GM20000 (cell line): ENCODE data around the gene UGT1A9.
"Not testable (repeated sequence)": the region's sequence is repeated elsewhere in the genome, so short reads cannot be mapped to it uniquely, and the experiment has no call there.

Source experiments
- DNase-seq: peaks from one replicate; pipeline ENCODE4 v3.0.0; 2012; ENCODE audit warnings: low spot score
- TF ChIP-seq, protein P1 (sequence below): IDR thresholded peaks from 2 replicates; pipeline ENCODE4 v1.5.1; 2012; ENCODE audit warnings: mild to moderate bottlenecking, control low read depth; ENCODE audit errors: extremely low read depth, missing control alignments

The UGT1A9 gene

DNA sequence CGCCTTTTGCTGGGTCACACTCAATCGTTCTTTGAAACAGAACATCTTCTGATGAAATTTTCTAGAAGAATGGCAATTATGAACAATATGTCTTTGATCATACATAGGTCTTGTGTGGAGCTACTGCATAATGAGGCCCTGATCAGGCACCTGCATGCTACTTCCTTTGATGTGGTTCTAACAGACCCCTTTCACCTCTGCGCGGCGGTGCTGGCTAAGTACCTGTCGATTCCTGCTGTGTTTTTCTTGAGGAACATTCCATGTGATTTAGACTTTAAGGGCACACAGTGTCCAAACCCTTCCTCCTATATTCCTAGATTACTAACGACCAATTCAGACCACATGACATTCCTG lies 41.5 kb downstream of the UGT1A9 start:
- TF ChIP-seq, protein P1, sequence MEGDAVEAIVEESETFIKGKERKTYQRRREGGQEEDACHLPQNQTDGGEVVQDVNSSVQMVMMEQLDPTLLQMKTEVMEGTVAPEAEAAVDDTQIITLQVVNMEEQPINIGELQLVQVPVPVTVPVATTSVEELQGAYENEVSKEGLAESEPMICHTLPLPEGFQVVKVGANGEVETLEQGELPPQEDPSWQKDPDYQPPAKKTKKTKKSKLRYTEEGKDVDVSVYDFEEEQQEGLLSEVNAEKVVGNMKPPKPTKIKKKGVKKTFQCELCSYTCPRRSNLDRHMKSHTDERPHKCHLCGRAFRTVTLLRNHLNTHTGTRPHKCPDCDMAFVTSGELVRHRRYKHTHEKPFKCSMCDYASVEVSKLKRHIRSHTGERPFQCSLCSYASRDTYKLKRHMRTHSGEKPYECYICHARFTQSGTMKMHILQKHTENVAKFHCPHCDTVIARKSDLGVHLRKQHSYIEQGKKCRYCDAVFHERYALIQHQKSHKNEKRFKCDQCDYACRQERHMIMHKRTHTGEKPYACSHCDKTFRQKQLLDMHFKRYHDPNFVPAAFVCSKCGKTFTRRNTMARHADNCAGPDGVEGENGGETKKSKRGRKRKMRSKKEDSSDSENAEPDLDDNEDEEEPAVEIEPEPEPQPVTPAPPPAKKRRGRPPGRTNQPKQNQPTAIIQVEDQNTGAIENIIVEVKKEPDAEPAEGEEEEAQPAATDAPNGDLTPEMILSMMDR: no peak
- DNase-seq: no peak

DNA sequence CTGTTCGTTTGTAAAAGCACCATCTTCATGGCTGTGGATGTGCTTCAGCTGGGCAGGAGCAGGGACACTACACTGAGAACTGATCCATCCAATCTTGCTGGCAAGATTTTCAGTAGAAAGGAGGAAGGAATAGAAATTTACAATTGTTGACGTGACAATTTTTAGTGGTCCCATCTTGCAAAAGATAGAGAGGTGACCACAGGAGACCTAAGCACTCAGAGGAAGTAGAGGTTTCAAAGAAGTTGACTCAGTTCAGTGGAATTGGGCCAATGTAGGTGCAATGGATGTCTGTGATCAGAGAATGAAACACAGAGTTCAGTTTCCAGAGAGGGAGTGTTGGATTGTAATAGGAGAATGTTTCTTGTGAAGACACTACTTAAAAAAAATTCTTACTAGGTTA lies 42.4 kb downstream of the UGT1A9 start:
- TF ChIP-seq, protein P1: no peak
- DNase-seq: no peak

DNA sequence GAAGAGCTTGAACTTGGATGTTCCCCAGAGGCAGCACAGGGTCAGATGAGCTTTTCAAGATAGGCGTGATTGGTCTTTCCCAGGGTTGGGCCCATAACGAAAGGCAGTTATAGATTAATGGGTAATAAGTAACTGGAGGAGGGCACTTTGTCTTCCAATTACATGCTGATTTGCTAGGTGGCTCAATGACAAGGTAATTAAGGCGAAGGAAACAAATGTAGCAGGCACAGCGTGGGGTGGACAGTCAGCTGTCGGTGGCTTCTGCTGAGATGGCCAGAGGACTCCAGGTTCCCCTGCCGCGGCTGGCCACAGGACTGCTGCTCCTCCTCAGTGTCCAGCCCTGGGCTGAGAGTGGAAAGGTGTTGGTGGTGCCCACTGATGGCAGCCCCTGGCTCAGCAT lies 46.9 kb downstream of the UGT1A9 start, which contains the start of gene UGT1A4:
Gene UGT1A4 (plus strand): TSS at position 185 of the 400 bp plus-strand sequence. CDS start 85 bp downstream, at position 270.
- DNase-seq: no peak
- TF ChIP-seq, protein P1: no peak

DNA sequence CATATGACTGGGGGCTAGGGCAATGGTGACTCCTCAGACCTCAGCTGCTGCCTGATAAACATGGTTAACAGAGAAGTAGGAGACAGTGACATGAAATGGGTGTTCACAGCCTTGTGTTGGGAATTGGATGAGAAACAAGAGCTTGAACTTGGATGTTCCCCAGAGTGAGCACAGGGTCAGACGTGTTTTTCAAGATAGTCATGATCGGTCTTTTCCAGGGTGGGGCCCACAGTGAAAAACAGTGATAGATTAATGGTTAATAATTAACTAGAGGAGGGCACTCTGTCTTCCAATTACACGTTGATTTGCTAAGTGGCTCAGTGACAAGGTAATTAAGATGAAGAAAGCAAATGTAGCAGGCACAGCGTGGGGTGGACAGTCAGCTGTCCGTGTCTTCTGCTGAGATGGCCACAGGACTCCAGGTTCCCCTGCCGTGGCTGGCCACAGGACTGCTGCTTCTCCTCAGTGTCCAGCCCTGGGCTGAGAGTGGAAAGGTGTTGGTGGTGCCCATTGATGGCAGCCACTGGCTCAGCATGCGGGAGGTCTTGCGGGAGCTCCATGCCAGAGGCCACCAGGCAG lies 57.1 kb downstream of the UGT1A9 start, which contains the start of gene UGT1A3:
Gene UGT1A3 (plus strand): TSS at position 320 of the 579 bp plus-strand sequence. CDS start 85 bp downstream, at position 405.
- TF ChIP-seq, protein P1: no peak
- no peak for DNase-seq

DNA sequence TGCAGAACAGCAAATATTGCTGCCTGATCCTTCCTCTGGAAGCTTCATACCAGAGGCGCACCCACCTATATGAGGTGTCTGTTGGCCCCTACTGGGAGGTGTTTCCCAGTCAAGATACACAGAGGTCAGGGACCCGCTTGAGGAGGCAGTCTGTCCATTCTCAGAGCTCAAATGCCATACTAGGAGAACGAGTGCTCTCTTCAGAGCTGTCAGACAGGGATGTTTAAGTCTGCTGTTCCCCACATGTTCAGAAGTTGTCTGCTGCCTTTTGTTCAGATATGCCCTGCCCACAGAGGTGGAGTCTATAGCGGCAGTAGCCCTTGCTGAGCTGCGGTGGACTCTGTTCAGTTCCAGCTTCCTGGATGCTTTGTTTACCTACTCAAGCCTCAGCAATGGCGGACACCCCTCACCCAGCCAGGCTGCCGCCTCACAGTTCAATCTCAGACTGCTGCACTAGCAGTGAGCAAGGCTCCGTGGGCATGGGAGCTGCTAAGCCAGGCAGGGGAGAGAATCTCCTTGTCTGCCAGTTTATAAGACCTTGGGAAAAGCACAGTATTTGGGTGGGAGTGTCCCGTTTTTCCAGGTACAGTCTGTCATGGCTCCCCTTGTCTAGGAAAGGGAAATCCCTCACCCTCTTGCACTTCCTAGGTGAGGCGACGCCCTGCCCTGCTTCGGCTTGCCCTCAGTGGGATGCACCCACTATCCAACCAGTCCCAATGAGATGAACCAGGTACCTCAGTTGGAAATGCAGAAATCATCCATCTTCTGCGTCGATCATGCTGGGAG lies 65.4 kb downstream of the UGT1A9 start:
- not testable (repeated sequence) for DNase-seq

DNA sequence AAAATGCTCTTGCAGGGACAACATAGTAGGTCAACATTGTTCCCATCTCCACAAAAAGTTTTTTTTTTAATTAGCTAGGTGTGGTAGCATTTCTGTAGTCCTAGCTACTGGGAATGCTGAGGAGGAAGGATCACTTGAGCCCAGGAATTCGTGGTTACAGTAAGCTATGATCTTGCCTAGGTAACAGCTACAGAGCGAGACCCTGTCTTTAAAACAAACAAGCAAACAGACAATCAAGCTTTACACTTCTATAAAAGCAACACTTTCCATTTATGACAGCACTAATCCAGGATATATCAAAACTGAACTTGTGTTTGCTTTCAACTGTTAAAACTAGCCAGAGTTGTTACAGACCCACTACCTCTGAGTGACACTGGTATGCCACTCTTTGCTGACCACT lies 69.2 kb downstream of the UGT1A9 start:
- TF ChIP-seq, protein P1: no peak
- DNase-seq: no peak

DNA sequence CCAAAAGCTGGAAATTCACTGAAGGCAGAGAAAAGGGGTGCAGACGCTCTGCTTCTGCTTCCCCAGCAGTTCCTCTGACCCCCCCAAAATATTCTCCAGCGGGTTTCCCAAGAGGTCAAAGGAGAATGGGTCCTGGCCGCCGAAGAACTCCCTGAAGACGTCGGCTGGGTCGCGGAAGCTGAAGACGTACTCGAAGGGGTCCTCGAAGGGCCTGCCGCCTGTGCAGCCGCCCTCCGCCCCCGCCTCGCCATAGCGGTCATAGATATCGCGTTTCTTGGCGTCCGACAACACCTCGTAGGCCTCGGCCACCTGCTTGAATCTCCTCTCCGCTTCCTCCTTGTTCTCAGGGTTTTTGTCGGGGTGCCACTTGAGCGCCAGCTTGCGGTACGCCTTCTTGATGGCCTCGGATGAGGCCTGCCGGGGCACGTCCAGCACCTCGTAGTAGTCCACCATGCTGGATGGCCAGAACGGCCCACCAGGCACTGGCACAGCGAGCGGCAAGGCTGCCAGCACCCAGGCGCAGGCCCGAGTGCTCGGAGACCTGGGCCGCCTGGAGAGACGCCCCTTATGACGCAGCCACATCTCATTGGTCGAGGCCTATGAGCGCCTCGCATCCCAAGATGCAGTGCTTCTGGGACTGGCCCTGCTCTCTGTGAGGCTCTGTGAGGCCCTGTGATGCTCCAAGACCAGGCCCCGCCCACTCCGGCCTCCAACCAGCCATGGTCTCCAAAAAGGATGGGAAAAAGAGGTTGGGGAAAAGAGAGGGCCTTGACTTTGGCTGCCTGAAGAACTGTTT lies 72.0 kb downstream of the UGT1A9 start:
- TF ChIP-seq, protein P1: no peak
- DNase-seq: no peak
